NCI-H1105 treated with DMSO at 0.1 percent for 48 hours (cell line): ENCODE measurements around the gene CAMTA2.
A peak's percentile ranks its signal among the peaks of the same experiment; 100 is the strongest.

Experiments used
- DNase-seq: peaks from one replicate; lab custom pipeline; 2025; lab: John Stamatoyannopoulos, UW

CAMTA2 gene

DNA sequence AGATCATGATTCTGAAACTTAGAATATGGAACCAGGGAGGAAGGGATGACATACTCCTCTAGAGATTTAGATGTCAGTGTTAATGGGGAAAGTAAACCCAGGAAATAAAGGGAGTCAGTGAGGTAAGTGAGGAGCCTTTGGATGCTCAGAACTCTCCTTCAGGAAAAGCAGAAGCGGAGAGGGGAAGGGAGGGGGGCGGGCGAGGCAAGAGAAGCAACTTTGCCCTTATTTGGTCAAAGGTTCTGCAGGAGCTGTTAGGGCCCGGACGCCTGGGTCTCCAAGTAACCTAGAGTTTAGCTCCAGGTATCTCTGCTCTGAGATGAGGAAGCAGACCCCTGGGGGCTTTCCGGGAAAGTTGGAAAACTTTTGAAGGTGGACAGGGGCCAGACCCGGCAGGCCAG lies 40.5 kb downstream of the CAMTA2 start:
- no peak for DNase-seq

DNA sequence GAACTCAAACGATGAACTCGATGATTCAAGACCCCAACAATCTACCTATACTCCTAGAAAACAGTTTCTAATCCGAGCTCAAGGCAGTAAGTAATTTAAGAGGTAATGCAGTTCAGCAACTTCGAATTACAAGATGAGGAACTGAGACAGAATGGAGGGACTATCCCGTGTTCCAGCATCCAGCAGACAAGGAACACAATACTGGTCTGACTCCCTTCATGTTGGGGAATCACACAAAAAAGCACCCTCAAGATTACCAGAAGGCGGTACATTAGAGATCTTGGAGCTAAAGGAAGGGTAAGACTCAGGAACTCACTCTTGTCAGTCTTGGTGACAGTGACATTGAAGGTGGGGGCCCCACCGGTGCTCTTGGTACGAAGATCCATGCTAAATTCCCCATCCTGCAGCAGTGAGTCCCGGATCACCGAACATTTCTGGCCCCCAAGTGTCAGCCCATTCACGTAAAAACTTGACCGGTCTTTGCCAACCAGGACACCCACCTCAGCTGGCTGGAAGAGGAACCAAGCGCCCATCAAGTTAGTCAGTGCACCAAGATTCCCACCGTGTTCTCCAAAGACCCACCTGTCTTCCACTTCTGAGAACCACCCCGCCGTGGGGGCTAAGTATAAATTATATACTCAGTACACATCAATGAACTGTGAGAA lies 41.0 kb downstream of the CAMTA2 start:
- no peak for DNase-seq

GRCh38 chr17:4945944-4946280 lies 41.6 kb downstream of the CAMTA2 start:
- no peak for DNase-seq

- DNase-seq = no peak
Measured at GRCh38 chr17:4945176-4945943, 42.1 kb downstream of the CAMTA2 start.

- no peak for DNase-seq
Measured at GRCh38 chr17:4944554-4945175, 42.8 kb downstream of the CAMTA2 start.

GRCh38 chr17:4944163-4944553 lies 43.3 kb downstream of the CAMTA2 start:
- DNase-seq = no peak

DNA sequence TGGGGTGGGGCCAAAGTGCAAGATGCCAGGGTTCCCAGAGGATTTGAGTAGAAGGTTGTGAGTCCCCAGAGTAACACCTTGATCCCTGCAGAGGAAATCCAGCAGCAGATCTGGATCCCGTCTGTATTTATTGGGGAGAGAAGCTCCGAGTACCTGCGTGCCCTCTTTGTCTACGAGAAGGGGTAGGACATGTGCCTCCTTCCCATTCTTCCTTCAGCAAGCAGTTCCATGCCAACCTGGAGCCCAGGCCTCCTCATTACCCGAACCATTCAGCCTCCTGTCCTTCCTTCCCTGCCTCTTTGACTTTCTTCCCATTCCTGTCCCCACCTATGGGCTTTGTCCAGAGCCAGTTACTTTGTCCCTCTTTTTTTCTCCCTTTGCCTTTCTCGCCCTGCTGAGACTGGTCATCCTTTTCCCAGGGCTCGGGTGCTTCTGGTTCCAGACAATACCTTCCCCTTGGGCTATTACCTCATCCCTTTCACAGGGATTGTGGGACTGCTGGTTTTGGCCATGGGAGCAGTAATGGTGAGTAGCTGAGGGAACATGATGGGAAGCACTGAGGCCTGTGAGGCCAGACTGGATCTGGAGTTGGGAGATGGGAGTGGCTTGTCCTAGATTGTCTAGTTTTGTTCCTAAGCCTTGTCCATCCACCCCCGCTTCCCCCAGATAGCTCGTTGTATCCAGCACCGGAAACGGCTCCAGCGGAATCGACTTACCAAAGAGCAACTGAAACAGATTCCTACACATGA lies 44.5 kb downstream of the CAMTA2 start:
- DNase-seq = no peak

DNA sequence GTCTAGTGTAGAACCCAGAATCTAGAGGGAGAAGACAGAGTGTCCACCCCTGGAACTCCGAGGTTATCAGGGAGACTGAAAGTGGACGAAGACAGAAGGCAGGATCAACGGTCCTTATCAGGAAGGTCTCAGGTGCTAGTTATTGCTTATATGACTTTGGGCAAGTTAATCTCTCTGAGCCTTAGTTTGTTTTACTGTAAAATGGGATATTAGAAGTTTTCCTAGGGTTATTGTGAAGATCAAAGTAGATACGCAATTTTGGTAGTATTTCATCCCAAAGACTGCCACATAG lies 46.2 kb downstream of the CAMTA2 start:
- DNase-seq = no peak

GRCh38 chr17:4940555-4941318 lies 46.7 kb downstream of the CAMTA2 start:
- DNase-seq = no peak

GRCh38 chr17:4939796-4940554 lies 47.5 kb downstream of the CAMTA2 start, which contains the start of the genes RNF167 and SLC25A11:
TSS of gene RNF167 (plus strand) at chr17:4940268. CDS start at chr17:4940910, 642 bp downstream.
TSS of gene SLC25A11 (minus strand) at chr17:4940046. CDS start at chr17:4939910, 136 bp downstream.
- peak; percentile 100 for DNase-seq

DNA sequence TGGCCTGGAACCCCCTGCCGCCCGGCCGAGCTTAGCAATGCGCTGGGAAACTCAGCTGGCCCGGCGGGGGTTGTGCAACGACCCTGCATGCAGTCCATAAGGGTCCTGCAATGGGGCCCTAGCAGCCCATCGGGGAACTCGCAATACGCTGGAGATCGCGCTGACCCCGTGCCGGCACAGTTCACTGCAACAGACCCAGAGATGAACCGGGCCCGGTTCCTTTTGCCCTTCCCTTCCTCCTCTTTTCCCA lies 48.0 kb downstream of the CAMTA2 start:
- DNase-seq = no peak

DNA sequence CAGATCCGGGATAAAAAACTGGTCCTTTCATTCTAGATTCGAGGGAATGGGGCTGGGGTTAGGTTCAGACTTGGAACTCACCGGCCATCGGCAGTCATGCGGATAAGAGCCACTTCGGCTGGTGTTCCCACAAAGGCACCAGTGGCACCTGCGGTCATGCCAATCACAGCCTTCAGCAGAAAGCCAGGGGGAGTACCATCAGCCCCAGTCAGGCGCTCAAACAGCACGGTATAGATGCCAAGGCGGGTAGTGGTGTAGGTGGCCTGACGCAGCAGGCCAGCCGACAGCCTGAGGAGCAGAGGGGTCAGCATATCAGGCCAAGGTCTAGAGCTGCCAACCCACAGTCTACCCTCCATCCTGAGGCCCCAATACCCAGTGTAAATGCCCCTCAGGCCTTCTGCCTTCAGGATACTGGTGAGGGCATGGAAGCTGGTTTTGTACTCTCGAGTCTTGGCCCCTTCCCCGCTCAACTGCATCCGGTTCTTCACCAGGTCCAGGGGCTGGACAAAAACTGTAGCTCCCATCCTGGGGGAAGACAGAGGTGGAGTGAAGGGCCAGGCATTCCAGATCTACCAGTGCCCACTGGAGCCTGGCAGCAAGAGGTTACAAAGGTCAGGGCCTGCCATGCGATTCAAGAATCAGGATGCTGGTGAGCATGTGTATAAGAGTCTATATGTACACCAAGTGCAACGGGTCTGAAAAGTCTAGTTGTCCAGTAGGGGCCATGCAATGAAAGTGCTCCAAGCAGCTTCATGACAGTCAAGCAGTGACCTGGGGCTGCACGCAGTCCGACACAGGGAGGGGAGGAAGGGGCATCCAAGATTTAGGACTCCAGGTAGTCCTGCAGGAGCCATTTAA lies 48.6 kb downstream of the CAMTA2 start:
- DNase-seq = no peak

- DNase-seq = no peak
Measured at GRCh38 chr17:4938069-4938491, 49.4 kb downstream of the CAMTA2 start.

DNA sequence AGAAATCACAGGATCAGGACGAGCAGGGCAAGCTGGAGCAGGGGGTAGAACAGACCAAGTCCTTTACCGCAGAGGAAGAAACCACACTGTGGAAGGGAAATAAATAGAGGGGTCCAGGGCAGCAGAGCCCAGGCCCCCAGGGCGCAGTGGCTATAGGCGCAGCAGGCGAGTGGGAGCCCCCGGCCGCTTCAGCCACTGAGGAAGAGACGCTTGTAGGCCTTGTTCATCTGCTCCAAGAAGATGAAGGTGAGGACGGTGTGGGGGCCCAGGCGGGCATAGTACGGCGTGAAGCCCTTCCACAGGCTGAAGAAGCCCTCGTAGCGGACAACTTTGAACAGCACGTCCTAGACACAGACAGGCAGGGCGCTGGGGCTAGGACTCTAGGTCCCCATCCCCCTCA lies 49.9 kb downstream of the CAMTA2 start:
- DNase-seq = no peak

DNA sequence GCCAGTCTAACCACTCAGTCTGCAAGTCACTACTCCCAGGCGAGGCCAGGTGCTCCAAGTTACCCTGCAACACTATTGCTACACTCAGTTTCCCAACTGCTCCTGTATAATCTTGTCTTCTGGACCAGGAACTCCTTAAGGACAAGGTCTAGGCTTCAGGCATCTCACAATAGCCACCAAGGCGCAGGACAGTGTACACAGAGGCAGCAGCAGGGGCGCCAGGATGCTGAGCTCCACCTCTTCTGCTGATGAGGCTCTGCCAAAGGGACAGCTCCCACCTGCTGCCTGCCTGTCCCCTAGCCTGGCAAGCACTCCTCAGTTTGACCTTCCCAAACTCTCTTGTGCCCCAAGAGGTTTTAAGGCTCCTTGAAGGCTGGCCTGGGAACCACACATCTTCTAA lies 51.0 kb downstream of the CAMTA2 start:
- DNase-seq = no peak

DNA sequence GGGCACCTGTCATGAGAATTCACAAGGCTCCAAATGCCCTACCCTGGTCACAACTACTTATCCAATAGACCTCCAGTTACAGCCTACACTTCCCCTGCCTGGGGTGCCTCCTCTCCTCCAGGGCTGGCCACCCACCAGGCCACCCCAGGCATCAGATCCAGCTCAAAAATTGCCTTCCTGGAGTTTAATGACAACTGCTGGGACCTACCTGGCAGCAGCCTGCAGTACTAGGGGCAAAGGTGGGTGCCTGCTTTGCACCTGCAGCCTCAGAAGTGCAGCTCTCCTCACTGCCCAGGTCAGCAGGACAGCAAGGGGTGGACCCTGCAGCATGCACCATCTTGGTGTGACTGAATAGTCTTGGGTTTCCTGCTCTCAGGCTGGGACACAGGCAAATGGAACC lies 51.8 kb downstream of the CAMTA2 start:
- no peak for DNase-seq

DNA sequence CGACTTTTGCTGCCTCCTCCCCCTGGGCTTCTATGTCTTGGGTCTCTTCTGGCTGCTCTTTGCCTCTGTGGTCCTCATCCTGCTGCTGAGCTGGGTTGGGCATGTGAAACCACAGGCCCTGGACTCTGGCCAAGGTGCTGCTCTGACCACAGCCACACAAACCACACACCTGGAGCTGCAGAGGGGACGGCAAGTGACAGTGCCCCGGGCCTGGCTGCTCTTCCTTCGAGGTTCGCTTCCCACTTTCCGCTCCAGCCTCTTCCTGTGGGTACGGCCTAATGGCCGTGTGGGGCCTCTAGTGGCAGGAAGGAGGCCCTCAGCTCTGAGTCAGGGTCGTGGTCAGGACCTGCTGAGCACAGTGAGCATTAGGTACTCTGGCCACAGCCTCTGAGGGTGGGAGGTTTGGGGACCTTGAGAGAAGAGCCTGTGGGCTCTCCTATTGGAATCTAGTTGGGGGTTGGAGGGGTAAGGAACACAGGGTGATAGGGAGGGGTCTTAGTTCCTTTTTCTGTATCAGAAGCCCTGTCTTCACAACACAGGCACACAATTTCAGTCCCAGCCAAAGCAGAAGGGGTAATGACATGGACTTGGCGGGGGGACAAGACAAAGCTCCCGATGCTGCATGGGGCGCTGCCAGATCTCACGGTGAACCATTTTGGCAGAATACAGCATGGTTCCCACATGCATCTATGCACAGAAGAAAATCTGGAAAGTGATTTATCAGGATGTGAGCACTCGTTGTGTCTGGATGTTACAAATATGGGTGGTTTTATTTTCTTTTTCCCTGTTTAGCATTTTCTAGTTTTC lies 53.1 kb downstream of the CAMTA2 start:
- DNase-seq = peak; percentile 20

DNA sequence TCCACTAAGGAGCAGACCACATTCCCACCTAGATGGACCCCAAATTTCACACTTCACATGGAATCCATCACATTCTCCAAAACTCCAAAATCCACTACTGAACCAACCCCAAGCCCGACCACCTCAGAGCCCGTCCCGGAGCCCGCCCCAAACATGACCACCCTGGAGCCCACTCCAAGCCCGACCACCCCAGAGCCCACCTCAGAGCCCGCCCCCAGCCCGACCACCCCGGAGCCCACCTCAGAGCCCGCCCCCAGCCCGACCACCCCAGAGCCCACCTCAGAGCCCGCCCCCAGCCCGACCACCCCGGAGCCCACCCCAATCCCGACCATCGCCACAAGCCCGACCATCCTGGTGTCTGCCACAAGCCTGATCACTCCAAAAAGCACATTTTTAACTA lies 53.8 kb downstream of the CAMTA2 start:
- DNase-seq = no peak

DNA sequence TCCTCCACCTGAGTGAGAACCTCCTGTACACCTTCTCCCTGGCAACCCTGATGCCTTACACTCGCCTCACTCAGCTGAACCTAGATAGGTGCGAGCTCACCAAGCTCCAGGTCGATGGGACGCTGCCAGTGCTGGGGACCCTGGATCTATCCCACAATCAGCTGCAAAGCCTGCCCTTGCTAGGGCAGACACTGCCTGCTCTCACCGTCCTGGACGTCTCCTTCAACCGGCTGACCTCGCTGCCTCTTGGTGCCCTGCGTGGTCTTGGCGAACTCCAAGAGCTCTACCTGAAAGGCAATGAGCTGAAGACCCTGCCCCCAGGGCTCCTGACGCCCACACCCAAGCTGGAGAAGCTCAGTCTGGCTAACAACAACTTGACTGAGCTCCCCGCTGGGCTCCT lies 54.7 kb downstream of the CAMTA2 start:
- DNase-seq = no peak

DNA sequence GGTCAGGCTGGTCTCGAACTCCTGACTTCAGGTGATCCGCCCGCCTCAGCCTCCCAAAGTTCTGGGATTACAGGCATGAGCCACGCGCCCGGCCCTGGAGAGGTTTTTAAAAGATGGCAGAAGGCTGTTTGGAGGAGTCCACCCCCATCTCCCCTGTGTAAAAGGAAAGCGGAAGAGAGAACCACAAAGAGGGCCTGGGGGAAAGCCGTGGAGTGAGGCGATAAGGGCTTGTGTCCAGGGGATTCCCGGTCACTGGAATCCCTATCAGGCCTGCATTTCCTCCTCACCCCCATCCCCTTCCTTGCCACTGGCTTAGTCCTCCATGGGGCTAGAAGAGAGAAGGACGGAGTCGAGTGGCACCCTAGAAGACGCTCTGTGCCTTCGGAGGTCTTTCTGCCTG lies 55.5 kb downstream of the CAMTA2 start, which contains the start of gene GP1BA:
GP1BA (plus strand) TSS at position 315 of the 400 bp plus-strand sequence. CDS start 328 bp downstream, outside the sequence.
- DNase-seq = no peak
